ENCODE results near the gene KREMEN1.

- TF ChIP-seq CTCF (IDR thresholded peaks at IDR 0.05) (no peak), EZH2 (IDR thresholded peaks at IDR 0.05; ENCODE audit: borderline replicate concordance, insufficient read depth, low read depth, low read length, poor library complexity, severe bottlenecking) (no peak)
Measured at GRCh38 chr22:29096736-29097669, 24.2 kb downstream of the KREMEN1 start.
